Activated naive CD4-positive, alpha-beta T cell treated with Interleukin-2 at 50 U/mL for 16 hours (primary cell): ENCODE measurements around the gene ARHGEF7.

Experiments used
- DNase-seq: peaks from one replicate; pipeline ENCODE4 v3.0.0-alpha.2; 2020

Gene ARHGEF7

GRCh38 chr13:111112196-111112595, 2.9 kb upstream of the ARHGEF7 start:
- DNase-seq: no peak

DNA sequence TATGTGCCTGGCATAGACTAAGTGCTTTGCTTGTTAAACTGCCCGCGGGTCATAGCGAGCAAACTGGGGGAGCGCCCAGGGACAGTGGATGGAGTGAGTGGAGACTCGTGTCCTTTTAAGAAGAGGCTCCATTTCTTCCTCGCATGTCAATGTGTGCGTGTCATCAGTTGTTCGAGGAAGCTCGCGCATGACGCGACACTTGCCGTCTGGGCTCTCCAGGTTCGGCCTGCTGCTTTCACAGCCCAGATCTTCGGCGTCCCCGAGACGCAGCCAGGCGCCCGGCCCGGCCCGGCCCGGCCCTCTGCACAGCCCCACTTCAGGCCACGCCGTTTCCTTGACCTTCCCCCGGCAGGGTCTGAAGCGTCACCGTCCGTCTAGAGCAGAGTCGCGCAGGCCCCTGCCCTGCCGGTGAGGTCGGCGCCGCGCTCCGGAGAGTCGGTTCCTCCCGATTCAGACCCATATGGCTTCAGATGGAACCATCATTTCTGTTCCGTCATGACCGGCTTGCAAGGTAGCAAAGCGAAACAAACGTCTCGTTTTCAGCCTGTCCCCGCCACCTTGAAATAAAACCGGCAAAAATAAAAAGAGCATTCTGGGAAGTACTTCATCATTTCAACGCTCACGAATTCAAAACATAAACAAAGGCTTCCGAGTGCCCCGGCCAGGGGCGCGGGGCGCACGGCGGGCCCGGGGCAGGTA, 599 bp upstream of the ARHGEF7 start:
- DNase-seq: peak; percentile 11

DNA sequence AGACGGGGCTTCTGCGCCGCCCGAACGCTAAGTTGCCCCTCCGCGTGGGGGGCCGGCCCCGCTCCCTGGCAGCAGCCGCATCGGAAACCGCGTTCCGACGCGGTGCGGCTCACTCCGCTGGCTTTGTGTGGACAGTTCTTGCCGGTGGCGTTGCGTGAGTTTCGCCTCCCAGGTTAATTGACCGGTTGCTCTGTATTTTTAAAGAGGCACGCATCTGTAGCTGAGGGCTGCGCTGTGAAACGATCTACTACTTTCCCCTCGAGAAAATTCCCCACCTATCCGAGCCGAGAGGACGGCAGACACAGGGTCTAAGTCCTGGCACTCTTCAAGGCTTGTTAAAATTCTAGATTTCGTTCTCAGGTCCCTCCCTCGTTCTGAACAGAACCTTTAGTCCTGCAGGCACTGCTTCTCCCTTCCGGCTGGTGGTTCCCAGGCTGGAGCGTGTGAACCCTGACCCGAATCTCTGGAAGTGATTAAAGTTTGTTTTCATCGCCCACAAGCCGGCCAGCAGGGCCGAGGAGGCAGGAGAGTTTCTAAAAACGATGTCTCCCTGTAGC, 933 bp downstream of the ARHGEF7 start:
- DNase-seq: no peak

GRCh38 chr13:111116856-111117255, 1.7 kb downstream of the ARHGEF7 start:
- no peak for DNase-seq

DNA sequence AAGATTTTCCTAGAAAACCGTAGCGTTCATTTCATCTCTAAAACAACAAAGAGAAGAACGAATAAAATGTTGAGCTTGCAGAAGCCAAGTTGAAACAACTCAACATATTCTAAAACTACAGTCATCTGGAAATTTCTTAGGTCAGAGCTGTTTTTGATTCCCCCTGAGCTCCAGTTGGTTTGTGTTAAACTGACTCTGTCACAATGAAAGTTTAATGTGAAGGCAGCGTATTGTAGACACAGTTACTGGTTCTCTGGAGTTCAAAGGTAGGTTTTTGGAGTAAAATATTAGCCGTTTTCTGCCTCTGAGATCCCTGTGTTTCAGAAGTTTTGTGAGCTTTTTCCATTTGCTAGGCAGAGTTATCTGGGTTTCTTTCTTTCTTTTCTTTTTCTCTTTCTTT, 2.2 kb downstream of the ARHGEF7 start:
- no peak for DNase-seq

GRCh38 chr13:111117961-111118360, 2.9 kb downstream of the ARHGEF7 start:
- DNase-seq: no peak

- no peak for DNase-seq
These were observed 3.9 kb downstream of the ARHGEF7 start for GRCh38 chr13:111118898-111119607.

- no peak for DNase-seq
These were observed 4.9 kb downstream of the ARHGEF7 start for GRCh38 chr13:111119966-111120365.

- DNase-seq: no peak
These were observed 5.3 kb downstream of the ARHGEF7 start for GRCh38 chr13:111120422-111120821.

DNA sequence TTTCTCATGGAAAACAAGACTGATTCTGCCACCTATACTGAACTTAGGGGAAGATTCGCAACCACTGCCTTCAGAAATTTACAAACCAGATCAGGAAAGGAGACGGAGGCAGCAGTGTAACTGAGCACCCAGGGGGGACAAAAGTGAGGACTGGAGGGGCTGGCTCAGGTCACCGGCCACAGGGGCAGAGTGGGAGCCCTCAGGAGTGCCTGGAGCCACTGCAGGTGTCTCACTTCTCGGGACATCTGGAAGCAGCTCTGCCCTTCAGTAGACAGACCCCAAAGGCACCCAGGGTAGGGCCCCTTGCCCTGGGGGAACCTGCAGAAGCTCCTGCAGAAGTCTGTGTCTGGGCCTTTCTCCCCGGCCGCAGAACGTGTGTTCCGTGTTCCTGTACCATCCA, 5.8 kb downstream of the ARHGEF7 start:
- DNase-seq: no peak

DNA sequence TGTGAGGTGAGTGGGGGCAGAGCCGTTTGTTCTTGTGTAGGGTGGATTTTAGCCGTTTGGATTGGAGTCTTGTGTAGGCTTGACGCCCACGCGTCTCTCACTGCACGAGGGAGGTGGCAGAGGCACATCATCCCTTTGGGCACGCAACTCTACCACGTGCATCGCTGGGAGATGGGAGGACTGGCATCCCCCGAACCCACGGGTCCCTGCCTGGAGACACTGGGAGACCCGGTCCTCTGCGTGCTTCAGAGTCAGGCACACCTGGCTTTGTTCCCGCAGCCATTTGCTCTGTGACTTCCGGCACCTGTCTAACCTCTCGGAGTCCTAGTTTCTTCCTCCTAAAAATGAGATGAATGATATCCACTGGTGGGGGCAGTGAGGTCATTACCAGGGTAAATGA, 6.4 kb downstream of the ARHGEF7 start:
- DNase-seq: no peak

DNA sequence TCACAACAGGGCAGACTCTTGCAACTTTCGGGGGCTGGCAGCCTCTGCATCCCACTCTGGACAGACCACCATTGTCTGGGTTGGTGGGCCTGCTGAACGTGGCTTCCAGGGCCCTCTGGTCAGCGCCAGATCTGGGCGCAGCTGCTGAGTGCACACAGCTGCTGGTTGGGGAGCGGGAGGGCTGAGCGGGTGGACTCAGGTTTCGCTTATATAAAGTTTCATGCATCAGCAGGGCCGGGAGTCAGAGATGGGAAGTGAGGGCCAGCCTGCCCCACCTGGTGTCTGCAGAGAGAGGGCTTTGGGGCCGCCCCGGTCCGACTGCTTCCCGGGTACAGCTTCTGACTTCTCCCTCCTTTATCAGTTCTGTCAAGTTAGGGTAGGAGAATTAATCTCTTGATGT, 6.9 kb downstream of the ARHGEF7 start:
- DNase-seq: no peak

- DNase-seq: no peak
These were observed 7.5 kb downstream of the ARHGEF7 start for GRCh38 chr13:111122631-111123030.

DNA sequence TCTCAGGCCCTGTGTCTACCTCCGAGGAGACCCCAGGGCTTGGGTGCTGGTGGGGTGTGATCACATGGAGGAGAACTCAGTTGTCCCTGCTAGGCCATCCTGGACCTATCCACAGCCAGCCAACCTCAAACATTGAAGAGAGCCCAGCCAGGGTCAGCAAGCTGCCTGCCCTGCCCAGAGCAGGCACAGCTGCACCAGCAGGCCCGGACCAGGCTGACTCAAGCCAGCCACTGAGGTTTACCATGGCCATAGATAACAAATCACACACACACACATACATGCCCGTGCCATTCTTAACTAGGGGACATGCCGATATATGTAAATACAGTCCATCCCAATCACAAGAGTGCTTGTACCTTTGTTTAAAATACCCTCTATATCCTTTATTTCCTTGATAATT, 8.1 kb downstream of the ARHGEF7 start:
- DNase-seq: no peak

DNA sequence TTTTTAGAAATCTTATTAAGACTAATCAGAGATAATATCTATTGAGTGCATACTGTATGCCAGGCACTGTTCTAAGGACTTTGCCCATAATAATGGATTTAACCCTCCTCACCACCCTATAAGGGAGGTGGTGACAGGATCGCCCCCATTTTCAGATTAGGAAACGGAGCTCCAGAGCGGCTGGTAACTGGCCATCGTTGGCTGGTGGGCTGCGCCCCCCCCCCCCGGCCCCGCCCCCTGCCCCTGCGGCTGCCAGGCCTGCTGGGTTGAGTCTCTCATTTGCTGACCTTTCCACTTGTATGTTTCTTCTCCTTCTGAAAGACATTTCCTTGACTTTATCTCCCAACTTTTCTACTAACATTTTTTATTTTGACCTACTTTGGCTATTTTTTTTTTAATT, 8.5 kb downstream of the ARHGEF7 start:
- DNase-seq: no peak

DNA sequence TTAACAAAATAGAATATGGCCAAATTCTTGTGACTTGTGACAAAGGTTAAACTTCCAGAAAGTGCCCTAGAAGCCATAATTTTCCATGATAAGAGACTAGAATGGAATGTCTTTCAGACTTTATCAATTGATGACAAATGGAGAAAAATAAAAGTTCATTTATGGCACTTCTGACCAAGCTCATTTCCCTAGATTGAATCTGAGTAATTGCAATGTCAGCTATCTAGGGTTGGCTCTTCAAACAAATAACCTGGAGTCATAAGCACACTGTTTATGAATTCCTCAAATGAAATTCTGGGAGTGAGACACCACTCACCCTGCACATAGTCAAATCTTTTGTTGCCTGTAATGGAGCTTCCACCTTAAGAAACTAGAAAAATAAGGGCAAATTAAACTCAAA, 11.4 kb downstream of the ARHGEF7 start:
- DNase-seq: no peak

DNA sequence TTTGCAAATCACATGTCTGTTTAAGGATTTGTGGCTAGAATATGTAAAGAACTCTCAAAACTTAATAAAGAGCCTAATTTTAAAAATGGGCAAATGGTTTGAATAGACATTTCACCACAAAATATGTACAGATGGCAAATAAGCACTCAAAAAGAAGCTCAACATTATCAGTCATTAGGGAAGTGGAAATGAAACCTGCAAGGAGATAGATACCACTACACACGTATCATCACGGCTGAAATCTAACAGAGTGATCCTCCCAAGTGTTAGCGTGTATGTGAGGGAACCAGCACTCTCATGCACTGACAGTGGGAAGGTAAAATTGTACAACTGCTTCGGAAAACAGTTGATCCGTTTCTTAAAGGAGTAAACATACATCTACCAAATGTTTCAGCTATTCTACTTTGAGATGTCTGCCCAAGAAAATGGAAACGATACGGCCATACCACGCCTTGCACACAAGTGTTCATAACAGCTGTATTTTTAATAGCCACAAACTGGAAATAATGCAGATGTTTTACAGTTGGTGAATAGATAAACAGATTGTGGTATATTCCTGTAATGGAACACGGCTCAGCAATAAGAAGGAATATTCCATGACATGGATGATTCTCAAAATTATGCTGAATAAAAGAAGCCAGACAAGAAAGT, 14.5 kb downstream of the ARHGEF7 start:
- no peak for DNase-seq

- no peak for DNase-seq
These were observed 15.0 kb downstream of the ARHGEF7 start for GRCh38 chr13:111130116-111130508.

GRCh38 chr13:111131048-111131447, 15.9 kb downstream of the ARHGEF7 start:
- DNase-seq: no peak

- DNase-seq: no peak
These were observed 16.5 kb downstream of the ARHGEF7 start for GRCh38 chr13:111131611-111132010.

GRCh38 chr13:111132948-111133347, 17.8 kb downstream of the ARHGEF7 start:
- DNase-seq: no peak

GRCh38 chr13:111139452-111139851, 24.3 kb downstream of the ARHGEF7 start:
- no peak for DNase-seq

- no peak for DNase-seq
These were observed 24.9 kb downstream of the ARHGEF7 start for GRCh38 chr13:111139873-111140561.
